Amygdala (tissue), 56 donors: ENCODE data around the gene SLC9A9.
"Not testable (repeated sequence)": the region's sequence is repeated elsewhere in the genome, so short reads cannot be mapped to it uniquely, and the experiment has no call there.

ENCODE experiments used
- DNase-seq, 56 donors: peaks; one replicate each; lab custom pipeline; 2025; lab: John Stamatoyannopoulos, UW

SLC9A9 gene

GRCh38 chr3:143811602-143812001, 36.7 kb downstream of the SLC9A9 start:
- no peak for DNase-seq

- no peak for DNase-seq
Observed at GRCh38 chr3:143810953-143811265, 37.4 kb downstream of the SLC9A9 start.

- DNase-seq, result no peak
Observed at GRCh38 chr3:143810166-143810952, 37.9 kb downstream of the SLC9A9 start.

- DNase-seq, result peak in 3 of 56 donors; percentile 7 to 31 (median 29)
Observed at GRCh38 chr3:143809121-143809621, 39.1 kb downstream of the SLC9A9 start.

- no peak for DNase-seq
Observed at GRCh38 chr3:143808030-143808429, 40.2 kb downstream of the SLC9A9 start.

- no peak for DNase-seq
Observed at GRCh38 chr3:143806038-143806437, 42.2 kb downstream of the SLC9A9 start.

GRCh38 chr3:143805476-143805875, 42.8 kb downstream of the SLC9A9 start:
- DNase-seq, result not testable (repeated sequence)

GRCh38 chr3:143801046-143801445, 47.2 kb downstream of the SLC9A9 start:
- DNase-seq, result not testable (repeated sequence)

GRCh38 chr3:143798151-143798550, 50.1 kb downstream of the SLC9A9 start:
- not testable (repeated sequence) for DNase-seq

GRCh38 chr3:143795874-143796273, 52.4 kb downstream of the SLC9A9 start:
- DNase-seq, result peak in 1 of 56 donors; percentile 19

GRCh38 chr3:143794793-143795462, 53.3 kb downstream of the SLC9A9 start:
- DNase-seq, result no peak

GRCh38 chr3:143793971-143794370, 54.3 kb downstream of the SLC9A9 start:
- DNase-seq, result no peak

GRCh38 chr3:143791386-143791785, 56.9 kb downstream of the SLC9A9 start:
- DNase-seq, result no peak

GRCh38 chr3:143786219-143787191, 61.8 kb downstream of the SLC9A9 start:
- DNase-seq, result peak in 5 of 56 donors; percentile 13 to 47 (median 28)

- no peak for DNase-seq
Observed at GRCh38 chr3:143784446-143784845, 63.8 kb downstream of the SLC9A9 start.

- DNase-seq, result no peak
Observed at GRCh38 chr3:143783851-143784370, 64.4 kb downstream of the SLC9A9 start.

- DNase-seq, result peak in 3 of 56 donors; percentile 13 to 19 (median 16)
Observed at GRCh38 chr3:143775459-143775858, 72.8 kb downstream of the SLC9A9 start.

- no peak for DNase-seq
Observed at GRCh38 chr3:143771939-143772338, 76.3 kb downstream of the SLC9A9 start.

GRCh38 chr3:143771258-143771657, 77.0 kb downstream of the SLC9A9 start:
- DNase-seq, result no peak

GRCh38 chr3:143770391-143770790, 77.9 kb downstream of the SLC9A9 start:
- no peak for DNase-seq
